Activated T-helper 9 cell treated with anti-CD3 and anti-CD28 coated beads, Interleukin-2, amount 50 U/mL, for 16 hours (primary cell): ENCODE results near the gene STH.
"Not testable (repeated sequence)": the region's sequence is repeated elsewhere in the genome, so short reads cannot be mapped to it uniquely, and the experiment has no call there.

Experiments
- DNase-seq: peaks from one replicate; pipeline ENCODE4 v3.0.0-alpha.2; 2020; ENCODE audit warnings: low read depth

The STH gene

GRCh38 chr17:45998987-45999899 is at the start of gene STH:
TSS of gene STH (plus strand) at chr17:45999250. CDS start at chr17:45999280, 30 bp downstream.
- DNase-seq = no peak

DNA sequence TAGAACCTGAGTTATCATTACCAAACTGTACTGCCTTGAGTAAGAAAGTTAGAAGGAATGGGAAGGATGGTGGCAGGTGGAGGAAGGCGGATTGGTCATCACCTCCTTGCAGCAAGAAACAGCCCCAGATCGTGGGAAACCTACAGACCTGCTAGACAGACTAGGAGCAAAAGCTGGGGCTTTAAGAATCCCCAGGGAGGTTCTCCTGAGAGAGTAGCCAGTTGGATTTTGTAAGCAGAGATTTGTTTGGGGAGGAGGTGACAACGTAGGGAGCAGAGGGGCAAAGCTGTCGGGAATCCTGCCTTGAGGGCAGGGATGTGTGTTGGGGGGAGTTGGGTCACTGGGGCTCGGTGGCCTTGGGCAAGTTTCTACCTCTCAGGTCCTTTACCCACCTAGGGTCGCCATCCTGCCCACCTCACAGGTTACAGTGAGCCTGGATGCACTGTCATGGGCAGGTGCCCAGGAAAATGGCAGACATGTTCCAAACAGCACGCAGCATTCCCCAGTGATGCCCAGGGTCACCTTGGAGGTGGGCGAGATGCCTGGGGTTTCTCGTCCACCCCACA is 49.2 kb upstream of the STH start:
- DNase-seq = no peak

DNA sequence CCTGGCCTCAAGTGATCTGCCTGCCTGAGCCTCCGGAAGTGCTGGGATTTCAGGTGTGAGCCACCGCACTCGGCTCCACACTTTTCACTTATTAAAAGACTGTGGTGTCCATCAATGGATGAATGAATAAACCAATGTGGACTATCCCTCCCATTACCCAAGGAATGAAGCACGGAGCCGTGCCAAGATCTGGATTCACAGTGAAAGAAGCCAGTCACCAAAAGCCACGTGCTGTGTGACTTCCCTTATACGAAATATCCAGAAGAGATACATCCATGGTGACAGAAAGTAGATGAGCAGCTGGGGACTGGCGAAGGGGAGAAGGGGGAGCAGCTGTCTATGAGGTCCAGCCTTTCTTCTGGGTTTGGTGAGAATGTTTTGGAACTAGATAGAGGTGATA is 48.2 kb upstream of the STH start:
- DNase-seq = no peak

GRCh38 chr17:45951403-45951802 is 47.6 kb upstream of the STH start:
- DNase-seq = no peak

GRCh38 chr17:45951941-45952340 is 47.1 kb upstream of the STH start:
- DNase-seq = no peak

GRCh38 chr17:45952814-45953320 is 46.2 kb upstream of the STH start:
- DNase-seq = no peak

DNA sequence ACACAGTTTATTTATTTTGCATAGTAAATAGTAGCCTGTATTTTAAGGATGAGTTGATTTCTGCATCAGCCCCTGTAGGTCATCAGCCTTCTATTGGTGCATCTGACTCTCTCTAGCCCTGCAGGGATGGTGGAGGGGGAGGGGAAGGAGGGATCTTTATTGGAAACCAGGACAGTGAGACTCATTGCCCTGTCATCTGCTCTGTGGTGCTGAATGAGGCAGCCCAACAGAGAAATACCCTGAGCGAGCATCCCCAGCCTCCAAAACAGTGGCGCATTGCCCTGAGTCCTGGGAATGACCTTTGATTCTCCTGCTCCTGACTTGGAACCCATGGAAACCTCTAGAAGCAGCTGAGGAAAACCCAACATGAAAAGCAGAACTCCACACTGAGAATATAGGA is 45.5 kb upstream of the STH start:
- DNase-seq = no peak

GRCh38 chr17:45954914-45955313 is 44.1 kb upstream of the STH start:
- DNase-seq = no peak

DNA sequence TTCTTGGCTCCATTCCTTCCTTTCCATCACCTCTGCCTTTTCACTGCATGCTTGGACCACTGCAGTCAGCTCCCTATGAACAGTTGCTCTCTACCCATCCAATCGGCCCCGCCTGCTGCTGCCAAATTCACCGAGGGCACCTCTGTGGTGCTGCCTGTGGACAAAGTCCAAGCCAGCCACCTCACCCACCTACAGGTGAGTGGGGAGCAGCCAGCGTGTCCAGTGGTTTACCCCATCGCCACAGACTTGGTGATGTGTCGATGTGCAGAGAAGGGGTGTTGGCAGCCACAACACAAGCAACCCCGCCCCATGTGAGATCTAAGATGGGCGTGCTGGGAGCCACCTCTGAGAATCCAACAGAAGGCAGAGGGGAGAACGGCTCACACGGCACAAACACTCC is 43.7 kb upstream of the STH start:
- DNase-seq = no peak

DNA sequence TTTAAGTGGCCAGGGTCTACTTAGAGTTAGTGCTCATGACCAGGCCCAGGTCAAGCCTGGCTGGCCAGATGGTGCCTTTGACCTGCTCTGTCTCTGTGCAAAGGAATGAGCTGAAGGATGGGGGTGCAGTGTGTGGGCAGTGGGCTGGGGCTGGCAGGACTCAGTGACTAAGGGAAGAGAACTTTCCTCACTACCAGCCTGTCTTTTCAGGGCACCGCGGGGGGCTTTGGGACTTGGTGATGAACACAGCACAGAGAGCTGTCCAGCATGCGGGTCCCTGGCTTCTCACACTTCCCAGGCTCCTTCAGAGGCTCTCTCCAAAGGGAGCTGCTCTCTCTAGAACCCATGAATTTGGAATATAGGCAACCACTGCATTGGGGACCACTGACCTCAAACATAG is 43.0 kb upstream of the STH start:
- no peak for DNase-seq

DNA sequence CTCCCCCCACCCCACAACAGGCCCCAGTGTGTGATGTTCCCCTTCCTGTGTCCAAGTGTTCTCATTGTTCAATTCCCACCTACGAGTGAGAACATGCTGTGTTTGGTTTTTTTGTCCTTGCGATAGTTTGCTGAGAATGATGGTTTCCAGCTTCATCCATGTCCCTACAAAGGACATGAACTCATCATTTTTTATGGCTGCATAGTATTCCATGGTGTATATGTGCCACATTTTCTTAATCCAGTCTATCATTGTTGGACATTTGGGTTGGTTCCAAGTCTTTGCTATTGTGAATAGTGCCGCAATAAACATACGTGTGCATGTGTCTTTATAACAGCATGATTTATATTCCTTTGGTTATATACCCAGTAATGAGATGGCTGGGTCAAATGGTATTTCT is 42.3 kb upstream of the STH start:
- not testable (repeated sequence) for DNase-seq

DNA sequence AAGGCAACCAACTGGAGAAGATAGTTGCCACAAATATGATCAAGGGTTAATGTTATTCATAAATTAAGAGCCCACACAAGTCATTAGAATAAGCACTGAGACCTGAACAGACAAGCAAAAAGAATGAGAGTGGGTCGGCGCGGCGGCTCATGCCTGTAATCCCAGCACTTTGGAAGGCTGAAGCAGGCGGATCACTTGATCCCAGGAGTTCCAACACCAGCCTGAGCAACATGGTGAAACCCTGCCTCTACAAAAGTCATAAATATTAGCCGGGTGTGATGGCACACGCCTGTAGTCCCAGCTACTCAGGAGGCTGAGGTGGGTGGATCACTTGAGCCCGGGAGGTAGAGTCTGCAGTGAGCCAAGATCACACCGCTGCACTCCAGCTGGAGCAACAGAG is 40.7 kb upstream of the STH start:
- no peak for DNase-seq

- DNase-seq = no peak
These were observed 39.9 kb upstream of the STH start for GRCh38 chr17:45958994-45959665.

- DNase-seq = no peak
These were observed 38.7 kb upstream of the STH start for GRCh38 chr17:45960311-45960710.

DNA sequence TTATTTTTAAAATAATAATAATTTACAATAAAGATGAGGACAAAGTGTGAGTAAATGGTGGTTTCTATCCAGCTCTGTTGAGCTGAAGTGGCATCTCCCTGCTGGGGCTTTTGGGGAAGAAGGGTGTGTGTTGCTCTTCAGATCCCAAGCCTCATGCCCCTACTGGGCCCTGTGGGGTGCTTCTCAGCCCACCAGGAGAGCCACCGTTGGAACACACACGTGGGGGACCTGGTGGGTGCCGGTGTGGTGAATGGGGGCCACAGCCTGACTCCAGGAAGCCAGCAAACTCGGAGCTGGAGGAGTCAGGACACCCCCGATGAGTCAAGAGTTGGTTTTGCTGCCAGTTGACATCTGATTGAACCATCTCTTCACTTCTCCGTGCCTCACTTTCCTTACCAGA is 37.8 kb upstream of the STH start:
- DNase-seq = no peak

- DNase-seq = no peak
These were observed 36.7 kb upstream of the STH start for GRCh38 chr17:45962221-45962972.

GRCh38 chr17:45963283-45963682 is 35.8 kb upstream of the STH start:
- DNase-seq = no peak

DNA sequence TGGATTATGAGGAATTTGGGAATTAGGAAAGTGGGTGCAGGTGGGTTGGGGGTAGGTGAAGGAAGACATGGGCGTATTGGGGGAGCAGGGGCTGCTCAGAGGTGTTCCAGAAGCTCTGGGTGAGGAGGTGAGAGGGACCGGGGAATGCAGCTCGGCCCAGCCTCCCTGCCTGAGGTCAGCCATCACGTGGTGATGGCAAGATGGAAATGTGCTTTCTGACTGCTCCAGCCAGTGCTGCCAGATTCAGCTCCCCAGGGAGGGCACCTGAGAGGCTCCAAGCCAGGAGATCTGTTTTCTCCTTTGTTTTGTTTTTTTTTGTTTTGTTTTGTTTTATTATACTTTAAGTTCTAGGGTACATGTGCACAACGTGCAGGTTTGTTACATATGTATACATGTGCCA is 35.2 kb upstream of the STH start:
- DNase-seq = no peak

- DNase-seq = no peak
These were observed 34.4 kb upstream of the STH start for GRCh38 chr17:45964634-45965033.

- DNase-seq = no peak
These were observed 33.2 kb upstream of the STH start for GRCh38 chr17:45965812-45966211.

DNA sequence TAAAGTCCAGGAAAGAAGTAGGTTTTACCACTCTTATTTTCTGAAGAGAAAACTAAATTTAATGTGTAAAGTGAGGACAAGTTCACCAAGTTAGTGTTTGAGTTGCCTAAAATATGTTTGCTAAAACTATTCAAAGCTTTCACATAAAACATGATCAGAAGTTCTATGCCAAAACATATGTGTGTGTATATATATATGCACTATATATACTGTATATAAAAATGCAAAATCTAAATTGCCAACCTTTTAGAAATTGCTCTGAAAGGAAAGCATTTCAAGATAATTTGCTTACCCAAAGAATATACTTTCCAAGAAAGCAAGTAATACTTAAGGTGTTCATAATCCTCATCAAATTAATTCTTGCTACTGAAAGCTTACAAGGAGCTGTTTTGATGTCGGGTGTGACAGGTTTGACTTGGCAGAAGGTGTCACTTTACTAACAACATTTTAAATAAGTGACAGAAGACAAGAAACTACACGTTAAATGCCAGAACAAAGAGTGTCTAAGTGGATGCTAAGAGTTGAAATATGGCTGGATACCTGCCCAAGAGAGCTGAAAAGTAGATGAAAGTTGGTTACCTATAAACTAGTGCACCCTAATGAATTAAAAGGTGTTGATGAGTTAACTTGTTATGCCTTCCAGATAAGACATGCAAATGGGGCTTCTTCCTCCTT is 32.3 kb upstream of the STH start:
- DNase-seq = no peak

DNA sequence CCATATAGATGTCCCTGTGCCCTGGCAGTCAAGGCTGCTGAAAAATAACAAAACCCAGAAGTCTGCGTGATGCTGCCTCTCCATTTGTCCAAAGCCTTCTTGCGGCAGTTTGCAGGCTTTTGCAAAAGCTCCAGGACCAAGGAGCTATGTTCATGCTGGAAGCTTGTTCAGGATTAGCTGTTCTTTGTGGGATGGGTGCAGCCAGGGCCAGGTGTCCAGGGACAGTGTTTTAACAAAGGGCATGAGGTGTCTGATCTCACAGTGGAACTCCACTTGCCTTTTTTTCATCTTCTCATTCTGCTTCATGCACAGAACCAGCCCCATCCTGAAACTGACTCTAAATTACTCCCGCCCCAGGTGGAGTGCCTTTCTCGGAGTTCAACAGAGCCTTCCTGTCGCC is 31.7 kb upstream of the STH start:
- no peak for DNase-seq
